HepG2 (cell line): ENCODE results near the gene FBF1. TPM values are rescaled to one million over a fixed set of nuclear protein-coding genes. Genes with fewer than 3 reads are reported as not detected.
A peak's percentile ranks its signal among the peaks of the same experiment; 100 is the strongest.

Experiments
- CREM ChIP-seq, 2 experiments: sonication (generic) in 1 of 2; formaldehyde crosslinking in 1 of 2; IDR thresholded peaks; 2 replicates each; pipeline versions ENCODE4 v1.4.0 to v1.6.1; 2016 to 2020; ENCODE audit warnings: antibody characterized with exemption in 1 of 2, mild to moderate bottlenecking in 1 of 2, missing genetic modification reagents in 1 of 2
- GTF3A ChIP-seq: sonication (generic); formaldehyde crosslinking; conservative IDR thresholded peaks from 2 replicates; pipeline ENCODE4 v1.4.0; 2020; ENCODE audit warnings: mild to moderate bottlenecking, missing genetic modification reagents
- HNRNPLL ChIP-seq: fragments of 200-400 bp; formaldehyde crosslinking; IDR thresholded peaks from 2 replicates; pipeline ENCODE4 v1.6.1; 2017; ENCODE audit warnings: mild to moderate bottlenecking, low read depth, low read length; ENCODE audit not compliant: poor library complexity, severe bottlenecking
- KDM2A ChIP-seq: sonication (generic); formaldehyde crosslinking; IDR thresholded peaks from 2 replicates; pipeline ENCODE4 v1.4.0; 2020; ENCODE audit warnings: low read depth, missing genetic modification reagents, borderline replicate concordance
- KMT2B ChIP-seq: IDR thresholded peaks from 2 replicates; pipeline ENCODE4 v1.6.1; 2016; ENCODE audit warnings: missing genetic modification reagents, missing compliant biosample characterization
- MTERF4 ChIP-seq: sonication (generic); formaldehyde crosslinking; IDR thresholded peaks from 2 replicates; pipeline ENCODE4 v1.8.0; 2023; ENCODE audit warnings: mild to moderate bottlenecking, missing genetic modification reagents
- NFE2 ChIP-seq: sonication (generic); formaldehyde crosslinking; IDR thresholded peaks from 2 replicates; pipeline ENCODE4 v1.4.0; 2020; ENCODE audit warnings: missing genetic modification reagents
- PHF21A ChIP-seq: sonication (generic); formaldehyde crosslinking; IDR thresholded peaks from 2 replicates; pipeline ENCODE4 v1.5.0; 2020; ENCODE audit warnings: mild to moderate bottlenecking, missing genetic modification reagents
- RERE ChIP-seq: IDR thresholded peaks from 2 replicates; pipeline ENCODE4 v1.6.1; 2016; ENCODE audit warnings: low read depth, missing genetic modification reagents, missing compliant biosample characterization
- SOX13 ChIP-seq, 3 experiments: fragments of 450-650 bp in 1 of 3; sonication (generic) in 1 of 3; formaldehyde crosslinking in 1 of 3; IDR thresholded peaks in 2 of 3; conservative IDR thresholded peaks in 1 of 3; 2 replicates each; pipeline versions ENCODE4 v1.5.0 to v1.6.1; 2016 to 2020; ENCODE audit warnings: antibody characterized with exemption in 1 of 3, mild to moderate bottlenecking in 1 of 3, missing compliant biosample characterization in 1 of 3, missing genetic modification reagents in 1 of 3, moderate library complexity in 1 of 3
- TAF15 ChIP-seq: fragments of 200-400 bp; formaldehyde crosslinking; IDR thresholded peaks from one replicate; pipeline ENCODE4 v1.6.1; 2018; ENCODE audit warnings: mild to moderate bottlenecking, low read depth, low read length; ENCODE audit not compliant: poor library complexity, severe bottlenecking
- ZC3H4 ChIP-seq: sonication (generic); formaldehyde crosslinking; IDR thresholded peaks from 2 replicates; pipeline ENCODE4 v1.4.0; 2020; ENCODE audit warnings: missing genetic modification reagents, borderline replicate concordance
- ZNF136 ChIP-seq: sonication (generic); formaldehyde crosslinking; IDR thresholded peaks from 2 replicates; pipeline ENCODE4 v1.8.1; 2022; ENCODE audit warnings: low read depth, mild to moderate bottlenecking, moderate library complexity, missing genetic modification reagents
- ZNF224 ChIP-seq: sonication (generic); formaldehyde crosslinking; IDR thresholded peaks from 2 replicates; pipeline ENCODE4 v1.5.0; 2020; ENCODE audit warnings: mild to moderate bottlenecking, missing genetic modification reagents
- ZNF292 ChIP-seq: sonication (generic); formaldehyde crosslinking; IDR thresholded peaks from 2 replicates; pipeline ENCODE4 v1.8.1; 2022; ENCODE audit warnings: mild to moderate bottlenecking, low read depth, missing genetic modification reagents, borderline replicate concordance
- ZNF350 ChIP-seq: sonication (generic); formaldehyde crosslinking; IDR thresholded peaks from 2 replicates; pipeline ENCODE4 v1.4.0; 2020; ENCODE audit warnings: mild to moderate bottlenecking, low read depth, missing genetic modification reagents, borderline replicate concordance
- ZNF883 ChIP-seq: sonication (generic); formaldehyde crosslinking; IDR thresholded peaks from 2 replicates; pipeline ENCODE4 v1.5.1; 2020; ENCODE audit warnings: mild to moderate bottlenecking, missing genetic modification reagents; ENCODE audit errors: not compliant biosample characterization
- ZSCAN21 ChIP-seq: sonication (generic); formaldehyde crosslinking; IDR thresholded peaks from 2 replicates; pipeline ENCODE4 v1.8.0; 2022; ENCODE audit warnings: mild to moderate bottlenecking, missing genetic modification reagents, moderate library complexity, borderline replicate concordance
- polyA plus RNA-seq, 8 experiments: library from polyadenylated mRNA; depleted of rRNA in 3 of 8; stranded (reverse) in 7 of 8; unstranded in 1 of 8; fragments of >200 nt; fragmentation: Illumina TruSeq in 4 of 8; extraction: Trizol in 4 of 8; gene quantifications; 2 replicates each; pipeline versions ENCODE4 v1.2.1 to v1.2.3, GENCODE V29; 2011 to 2016; ENCODE audit warnings: low read depth in 4 of 8, missing spikeins in 1 of 8, mixed read lengths in 1 of 8; ENCODE audit not compliant: insufficient read depth in 1 of 8
- total RNA-seq, 5 experiments: library from RNA; depleted of rRNA; stranded (reverse); fragments of >200 nt; fragmentation: Illumina TruSeq; extraction: Trizol; gene quantifications; 2 replicates each; pipeline ENCODE4 v1.2.3, GENCODE V29; 2016; ENCODE audit warnings: low read depth in 1 of 5
- TF ChIP-seq, protein P1 (sequence below): sonication (generic); formaldehyde crosslinking; conservative IDR thresholded peaks from 2 replicates; pipeline ENCODE4 v1.8.1; 2023; ENCODE audit warnings: missing genetic modification reagents

The FBF1 gene
- total and polyA plus RNA-seq, 2 of the 13 experiments (the other 11 are each of a cell fraction or from before 2014, with no cell fraction given) = 2.4 to 8.1 TPM

DNA sequence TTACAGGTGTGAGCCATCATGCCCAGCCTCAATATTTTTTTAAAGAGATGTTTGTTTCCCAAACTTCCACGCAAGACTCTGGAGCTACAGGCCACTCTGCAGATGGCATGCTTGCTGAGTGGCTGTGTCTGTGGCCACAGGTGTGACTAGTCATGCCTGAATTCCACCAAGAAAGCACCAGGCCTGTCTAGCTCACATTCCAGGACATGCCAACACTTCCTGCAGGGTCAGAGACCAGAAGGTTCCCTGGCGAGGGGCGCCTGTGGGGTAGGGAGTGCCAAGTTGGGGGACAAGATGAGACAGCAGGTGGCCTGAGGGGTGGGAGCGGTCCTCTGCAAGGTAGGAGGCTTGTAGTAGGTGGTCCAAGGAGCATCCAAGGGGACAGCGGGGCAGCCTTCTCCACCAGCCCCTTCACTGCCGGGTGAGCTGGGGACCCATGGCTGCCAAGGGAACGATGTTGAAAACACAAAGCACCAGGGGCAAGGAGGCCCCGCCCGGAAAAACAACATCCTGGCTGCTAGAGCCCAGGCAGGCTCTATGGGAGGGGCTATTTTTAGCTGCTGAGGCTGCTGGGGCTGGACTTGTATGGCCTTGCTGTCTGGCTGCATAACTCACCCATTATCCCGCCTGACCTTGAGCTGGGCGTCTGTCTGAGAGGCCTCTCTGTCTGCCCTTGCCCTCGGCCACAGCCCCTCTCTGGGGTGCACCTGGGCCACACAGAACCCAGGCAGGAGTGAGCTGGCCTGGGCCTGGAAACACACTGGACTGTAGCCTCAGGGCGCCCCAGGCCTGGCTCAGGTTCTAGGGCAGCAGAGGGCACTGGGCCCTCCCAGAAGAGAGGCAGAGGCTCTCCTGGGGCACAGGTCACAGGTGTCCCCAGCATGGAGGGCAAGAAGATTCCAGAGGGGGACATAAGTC lies 68.1 kb downstream of the FBF1 start (continued):
- TF ChIP-seq RERE (CRISPR knock-in tag) (peak; percentile 82), ZNF883 (CRISPR knock-in tag) (peak; percentile 40), ZNF292 (CRISPR knock-in tag) (peak; percentile 95), SOX13 (IDR thresholded peaks at IDR 0.05) (no peak; the same call in none of the 2 replicates), SOX13 (CRISPR knock-in tag; conservative IDR thresholded peaks at IDR 0.05 in 1 of 2, IDR thresholded peaks at IDR 0.05 in 1 of 2) (peak in 1 of 2 experiments; percentile 94; a peak in 2 of 4 replicates), ZNF350 (peak; percentile 99), ZC3H4 (CRISPR knock-in tag) (no peak; the same call in 1 of the 2 replicates), MTERF4 (CRISPR knock-in tag) (peak; percentile 96), ZNF136 (CRISPR knock-in tag) (0 out of 2 replicates have a peak, but pooled peaks have one; percentile 68), KDM2A (CRISPR knock-in tag) (peak; percentile 91), HNRNPLL (peak; percentile 69), TAF15 (no peak), CREM (IDR thresholded peaks at IDR 0.05) (peak; percentile 78), CREM (CRISPR knock-in tag; IDR thresholded peaks at IDR 0.05) (no peak), ZNF224 (peak; percentile 94), PHF21A (CRISPR knock-in tag) (peak; percentile 99), ZSCAN21 (CRISPR knock-in tag) (peak; percentile 86; the same call in 1 of the 2 replicates), KMT2B (CRISPR knock-in tag) (no peak), NFE2 (CRISPR knock-in tag) (no peak), GTF3A (CRISPR knock-in tag) (no peak)
- TF ChIP-seq, protein P1, sequence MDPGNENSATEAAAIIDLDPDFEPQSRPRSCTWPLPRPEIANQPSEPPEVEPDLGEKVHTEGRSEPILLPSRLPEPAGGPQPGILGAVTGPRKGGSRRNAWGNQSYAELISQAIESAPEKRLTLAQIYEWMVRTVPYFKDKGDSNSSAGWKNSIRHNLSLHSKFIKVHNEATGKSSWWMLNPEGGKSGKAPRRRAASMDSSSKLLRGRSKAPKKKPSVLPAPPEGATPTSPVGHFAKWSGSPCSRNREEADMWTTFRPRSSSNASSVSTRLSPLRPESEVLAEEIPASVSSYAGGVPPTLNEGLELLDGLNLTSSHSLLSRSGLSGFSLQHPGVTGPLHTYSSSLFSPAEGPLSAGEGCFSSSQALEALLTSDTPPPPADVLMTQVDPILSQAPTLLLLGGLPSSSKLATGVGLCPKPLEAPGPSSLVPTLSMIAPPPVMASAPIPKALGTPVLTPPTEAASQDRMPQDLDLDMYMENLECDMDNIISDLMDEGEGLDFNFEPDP (CRISPR knock-in tag) = no peak
